Pancreas (tissue), 10 donors: ENCODE data around the gene NAV2. TPM values are rescaled to one million over a fixed set of nuclear protein-coding genes. Genes with fewer than 3 reads are reported as not detected.

Source experiments
- ATAC-seq, 4 donors: fragments of 200-7000 bp; cut with Tn5 transposase; one replicate each; pipeline versions ENCODE4 v1.8.0 to v1.9.1; 2020; ENCODE audit warnings: mild to moderate bottlenecking in 4 of 4, moderate library complexity in 4 of 4
- DNase-seq, 6 donors: peaks; one replicate each; pipeline ENCODE4 v3.0.0-alpha.2; 2020
- FAIRE-seq: peaks from 2 replicates; lab custom pipeline; 2012; peaks lifted over from hg19 to GRCh38; lab: Jason Lieb, UNC
- H3K27ac ChIP-seq, 4 donors: fragments of 200-600 bp; sonication (generic); 1 replicate in 3 of 4; 2 replicates in 1 of 4; pipeline versions ENCODE4 v1.5.0 to v1.8.0; 2020
- H3K27me3 ChIP-seq, 4 donors: fragments of 200-600 bp; one replicate each; pipeline ENCODE4 v1.8.0; 2021
- H3K36me3 ChIP-seq, 3 donors: fragments of 200-600 bp; sonication (generic) in 1 of 3; one replicate each; pipeline versions ENCODE4 v1.5.0 to v1.8.0; 2020 to 2021
- H3K4me1 ChIP-seq, 3 donors: fragments of 200-600 bp; one replicate each; pipeline ENCODE4 v1.8.0; 2021
- H3K4me3 ChIP-seq, 4 donors: fragments of 200-600 bp; sonication (generic) in 2 of 4; one replicate each; pipeline versions ENCODE4 v1.5.0 to v1.8.0; 2020 to 2021
- H3K9me3 ChIP-seq, 4 donors: fragments of 200-600 bp; one replicate each; pipeline ENCODE4 v1.8.0; 2021
- WGBS, 2 donors: extraction: QIAGEN DNeasy Blood & Tissue Kit; methylation state at CpG; one replicate each; pipeline ENCODE4 v1.1.7; 2013; 5-methylcytosine and 5-hydroxymethylcytosine counted together
- intact Hi-C, 3 donors: fragments of 100-400 bp; cut with DNase I; formaldehyde crosslinking; loops; one replicate each; pipeline versions ENCODE4 v1.11.1 to v1.14.2; 2022
- polyA plus RNA-seq, 2 donors: library from polyadenylated mRNA; stranded (reverse); fragments of 200-250 nt; gene quantifications; one replicate each; pipeline ENCODE4 v1.2.3, GENCODE V29; 2013
- total RNA-seq, 6 donors: library from RNA; stranded (reverse); fragmentation: NEBNext Ultra II Directional in 4 of 6; extraction: Animal tissue kit (Norgen Biotek cat#: 25700) in 4 of 6; gene quantifications; one replicate each; pipeline versions ENCODE4 v1.2.1 to v1.2.4, GENCODE V29; 2021 to 2023
- TF ChIP-seq, protein P1 (sequence below), 4 donors: fragments of 200-600 bp; sonication (generic) in 3 of 4; IDR thresholded peaks; one replicate each; pipeline versions ENCODE4 v1.5.0 to v1.8.0; 2021; ENCODE audit warnings: antibody characterized with exemption in 4 of 4
- donor health status: healthy with polysubstance abuse.
- donor health status: DM: no; HTN: no; CAD: no; lungs with moderate emphysema.
- donor health status: DM: no; HTN: no; CAD: no.
- donor health status: control.
- donor health status: control.
- donor health status: Bipolar disorder and iron deficiency.
- donor health status: DM: yes; HTN: yes; CAD: no.
- donor health status: DM: no; HTN: no; CAD: no.
- donor health status: DM: no; HTN: no; CAD: no.
- donor health status: DM: yes; HTN: yes; CAD: no.

Gene NAV2
- total and polyA plus RNA-seq, 8 donors = 5.8 to 26.9 (median 16.3) TPM

DNA sequence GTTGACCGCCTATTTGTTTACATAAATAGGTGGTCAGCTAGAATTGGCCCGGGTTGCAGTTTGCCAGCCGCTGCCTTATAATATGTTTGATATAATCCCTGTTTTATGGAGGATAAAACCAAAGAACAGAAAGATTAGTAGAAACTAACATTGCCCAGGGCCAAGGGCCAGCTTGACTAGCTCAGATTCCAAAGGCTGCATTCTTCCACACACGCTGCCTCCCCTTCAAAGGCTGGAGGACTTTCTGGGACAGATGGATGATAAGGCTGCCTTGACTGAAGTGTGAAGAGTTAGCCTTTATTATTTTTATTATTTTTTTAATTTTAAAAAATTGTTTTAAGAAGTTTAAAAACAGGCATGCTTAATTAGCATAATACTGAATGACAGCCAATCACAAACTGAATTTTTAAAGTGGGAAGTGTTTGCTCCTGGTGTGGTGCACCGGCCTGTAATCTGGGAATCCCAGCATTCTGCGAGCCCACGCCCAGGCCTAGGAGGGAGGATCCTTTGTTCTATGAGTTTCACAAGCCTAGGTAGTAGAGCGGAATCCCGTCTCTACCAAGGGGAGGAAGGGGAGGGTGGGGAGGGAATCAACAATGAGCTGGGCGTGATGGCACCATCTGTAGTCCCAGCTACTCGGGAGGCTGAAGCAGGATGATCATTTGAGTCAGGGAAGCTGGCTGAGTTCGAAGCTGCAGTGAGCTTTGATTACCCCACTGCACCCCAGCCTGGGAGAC lies 114.9 kb downstream of the NAV2 start:
- Histone ChIP-seq H3K4me3 (peak overlapping the region in 1 of 4 donors; percentile 10), H3K27ac (peak overlapping the region in 2 of 4 donors; percentile 13 to 25), H3K9me3 (no peaks in the 10 kb centered on the region), H3K4me1 (peaks cover 0 to 8% (median 2%) of the 10 kb centered on the region in 3 donors), H3K27me3 (no peaks in the 10 kb centered on the region), H3K36me3 (no peaks in the 10 kb centered on the region)
- intact Hi-C loops = no loop called here
- ATAC-seq (peak in 2 of 4 donors; percentile 28 to 43), FAIRE-seq (no peak), DNase-seq (no peak)
- 65 to 70% methylated on average over 12 of the region's 12 CpGs for WGBS, 2 donors
- TF ChIP-seq, protein P1, sequence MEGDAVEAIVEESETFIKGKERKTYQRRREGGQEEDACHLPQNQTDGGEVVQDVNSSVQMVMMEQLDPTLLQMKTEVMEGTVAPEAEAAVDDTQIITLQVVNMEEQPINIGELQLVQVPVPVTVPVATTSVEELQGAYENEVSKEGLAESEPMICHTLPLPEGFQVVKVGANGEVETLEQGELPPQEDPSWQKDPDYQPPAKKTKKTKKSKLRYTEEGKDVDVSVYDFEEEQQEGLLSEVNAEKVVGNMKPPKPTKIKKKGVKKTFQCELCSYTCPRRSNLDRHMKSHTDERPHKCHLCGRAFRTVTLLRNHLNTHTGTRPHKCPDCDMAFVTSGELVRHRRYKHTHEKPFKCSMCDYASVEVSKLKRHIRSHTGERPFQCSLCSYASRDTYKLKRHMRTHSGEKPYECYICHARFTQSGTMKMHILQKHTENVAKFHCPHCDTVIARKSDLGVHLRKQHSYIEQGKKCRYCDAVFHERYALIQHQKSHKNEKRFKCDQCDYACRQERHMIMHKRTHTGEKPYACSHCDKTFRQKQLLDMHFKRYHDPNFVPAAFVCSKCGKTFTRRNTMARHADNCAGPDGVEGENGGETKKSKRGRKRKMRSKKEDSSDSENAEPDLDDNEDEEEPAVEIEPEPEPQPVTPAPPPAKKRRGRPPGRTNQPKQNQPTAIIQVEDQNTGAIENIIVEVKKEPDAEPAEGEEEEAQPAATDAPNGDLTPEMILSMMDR (IDR thresholded peaks at IDR 0.05) = no peak

DNA sequence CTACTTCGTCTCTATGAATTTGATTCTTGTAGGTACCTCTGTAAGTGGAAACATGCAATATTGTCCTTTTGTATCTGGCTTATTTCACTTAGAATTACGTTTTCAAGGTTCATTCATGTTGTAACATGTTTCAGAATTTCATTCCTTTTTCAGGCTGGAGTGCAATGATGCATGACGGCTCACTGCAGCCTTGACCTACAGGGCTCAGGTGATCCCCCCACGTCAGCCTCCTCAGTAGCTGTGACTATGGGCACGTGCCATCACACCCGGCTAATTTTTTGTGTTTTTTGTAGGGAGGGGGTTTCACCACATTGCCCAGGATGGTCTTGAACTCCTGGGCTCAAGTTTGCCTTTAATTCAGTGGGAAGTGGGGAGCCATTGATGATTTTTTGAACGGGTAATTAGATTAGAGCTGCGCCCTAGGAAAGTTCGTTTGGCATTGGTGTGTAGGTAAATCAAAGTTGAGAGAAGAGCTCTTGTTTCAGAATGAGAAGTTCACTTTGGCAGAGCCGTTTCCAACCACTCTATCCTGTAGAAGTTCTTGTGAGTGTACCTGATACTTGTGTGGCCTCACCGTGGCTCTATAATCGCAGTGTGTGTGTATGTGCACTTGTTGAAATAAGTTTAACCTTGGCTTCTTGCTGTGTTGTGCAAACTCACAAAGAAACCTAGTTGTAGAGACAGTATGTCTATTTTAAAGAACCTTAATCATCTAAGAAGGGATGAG lies 115.9 kb downstream of the NAV2 start:
- ATAC-seq = no peak
- 69 to 79% methylated on average over 12 of the region's 12 CpGs for WGBS, 2 donors
- no peak for DNase-seq
- Histone ChIP-seq H3K36me3 (peaks cover 0 to 8% (median 0%) of the 10 kb centered on the region in 3 donors), H3K27me3 (no peaks in the 10 kb centered on the region), H3K4me3 (no peak overlapping the region), H3K4me1 (peaks cover 0 to 8% (median 0%) of the 10 kb centered on the region in 3 donors), H3K9me3 (no peaks in the 10 kb centered on the region), H3K27ac (peak overlapping the region in 1 of 4 donors; percentile 8)
- no peak for FAIRE-seq
- intact Hi-C loops = no loop called here
- TF ChIP-seq, protein P1 (IDR thresholded peaks at IDR 0.05) = no peak

DNA sequence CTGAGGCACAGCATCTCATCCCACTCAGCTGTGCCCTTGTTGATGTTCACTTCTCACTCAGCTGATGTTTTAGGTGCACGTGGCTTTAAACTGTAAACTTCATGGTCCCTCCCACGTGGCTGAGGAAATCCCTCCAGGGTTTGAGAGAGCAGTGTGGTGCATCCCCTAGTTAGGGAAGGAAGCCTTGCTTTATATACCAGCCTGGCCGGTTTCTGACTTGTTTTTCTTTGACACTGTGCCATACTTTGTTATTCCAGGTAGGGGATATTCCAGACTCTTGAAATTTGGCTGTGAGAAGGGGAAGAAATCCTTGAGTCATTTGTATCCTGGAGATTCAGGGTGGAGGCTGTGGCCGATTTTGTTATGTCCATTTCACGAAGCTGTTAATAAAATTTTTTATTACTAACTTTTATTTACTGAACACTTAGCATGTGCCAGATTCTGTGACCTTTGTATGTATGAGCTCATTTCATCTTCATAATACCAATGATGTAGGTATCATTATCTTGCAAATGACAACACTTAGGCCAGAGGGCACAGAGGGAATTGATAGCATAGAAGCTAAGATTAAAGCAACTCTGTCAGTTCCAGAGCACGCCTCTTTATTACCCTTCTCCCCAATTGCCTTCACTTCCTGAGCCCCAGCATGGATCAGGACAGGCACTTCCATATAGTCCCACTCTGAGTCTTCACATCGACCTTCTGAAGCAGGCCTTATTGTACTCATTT lies 116.6 kb downstream of the NAV2 start:
- H3K4me1 ChIP-seq = peaks cover 0 to 8% (median 0%) of the 10 kb centered on the region in 3 donors
- no peaks in the 10 kb centered on the region for H3K9me3 ChIP-seq
- peak overlapping the region in 1 of 4 donors; percentile 15 for H3K27ac ChIP-seq
- no peak for FAIRE-seq
- WGBS, 2 donors = 27 to 37% methylated on average over 7 of the region's 7 CpGs
- no peak for DNase-seq
- TF ChIP-seq, protein P1 (IDR thresholded peaks at IDR 0.05) = no peak
- H3K36me3 ChIP-seq = peaks cover 0 to 9% (median 0%) of the 10 kb centered on the region in 3 donors
- no peaks in the 10 kb centered on the region for H3K27me3 ChIP-seq
- peak; percentile 57 to 83 (median 72) for ATAC-seq
- intact Hi-C loops = no loop called here
- no peak overlapping the region for H3K4me3 ChIP-seq

DNA sequence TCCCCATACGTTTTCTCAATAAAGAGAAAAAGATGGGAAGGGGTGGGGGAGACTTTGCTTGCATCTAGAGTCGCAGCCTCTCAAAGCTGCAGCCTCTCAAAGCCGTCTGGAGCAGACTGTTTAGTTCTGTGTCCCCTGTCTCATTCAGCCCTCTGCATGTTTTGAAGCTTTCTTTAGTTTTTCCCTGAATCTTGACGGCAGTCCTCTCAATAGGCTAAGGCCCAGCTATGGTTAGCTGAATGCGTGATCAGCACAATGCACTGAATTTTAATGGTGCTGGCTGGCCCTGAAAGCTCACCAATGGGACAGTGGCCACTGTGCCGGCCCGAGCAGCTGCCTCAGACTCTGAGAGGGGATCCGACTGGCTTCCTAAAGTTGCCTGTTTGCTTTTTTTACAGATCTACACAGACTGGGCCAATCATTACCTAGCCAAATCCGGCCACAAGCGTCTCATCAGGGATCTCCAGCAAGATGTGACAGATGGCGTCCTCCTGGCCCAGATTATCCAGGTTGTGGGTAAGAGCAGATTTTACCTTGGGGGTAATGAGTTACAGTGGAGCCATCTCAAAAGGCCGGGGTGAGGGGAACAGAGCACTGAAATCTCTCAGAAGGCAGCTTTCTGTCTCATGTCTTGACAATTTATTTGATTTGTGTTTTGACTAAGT lies 119.6 kb downstream of the NAV2 start:
- no peak for DNase-seq
- no peak for FAIRE-seq
- TF ChIP-seq, protein P1 (IDR thresholded peaks at IDR 0.05) = no peak
- Histone ChIP-seq H3K27ac (no peak overlapping the region), H3K36me3 (peaks cover 0 to 9% (median 0%) of the 10 kb centered on the region in 3 donors), H3K4me3 (no peak overlapping the region), H3K27me3 (no peaks in the 10 kb centered on the region), H3K9me3 (no peaks in the 10 kb centered on the region), H3K4me1 (peaks cover 0 to 8% (median 0%) of the 10 kb centered on the region in 3 donors)
- intact Hi-C loops = no loop called here
- no peak for ATAC-seq
- WGBS, 2 donors = 85 to 86% methylated on average over 12 of the region's 12 CpGs
